HL-60 (cell line): Measurements from ENCODE around the gene PCSK5.
"Not testable (repeated sequence)": the region's sequence is repeated elsewhere in the genome, so short reads cannot be mapped to it uniquely, and the experiment has no call there.

Source experiments
- DNase-seq, 2 experiments: peaks; one replicate each; pipeline ENCODE4 v3.0.0-alpha.2; 2010 to 2020; ENCODE audit warnings: low read depth in 1 of 2, low spot score in 1 of 2
- H3K27ac ChIP-seq: fragments of 250-450 bp; sonication (Bioruptor Pico); replicated peaks from 2 replicates; pipeline ENCODE4 v1.5.1; 2020; ENCODE audit warnings: mild to moderate bottlenecking, moderate library complexity
- H3K27me3 ChIP-seq: fragments of 250-450 bp; sonication (Bioruptor Pico); 2 replicates; pipeline ENCODE4 v1.5.1; 2021; ENCODE audit warnings: mild to moderate bottlenecking, moderate library complexity; ENCODE audit not compliant: insufficient read depth, poor library complexity, severe bottlenecking
- H3K4me3 ChIP-seq: replicated peaks from 2 replicates; pipeline ENCODE4 v1.5.1; 2011; ENCODE audit warnings: mild to moderate bottlenecking, control low read depth, low read length; ENCODE audit not compliant: insufficient read depth
- CTCF ChIP-seq: IDR thresholded peaks from one replicate; pipeline ENCODE4 v1.5.1; 2011; ENCODE audit warnings: low read length, control low read depth, inconsistent platforms; ENCODE audit not compliant: insufficient read depth
- GABPA ChIP-seq: IDR thresholded peaks from 2 replicates; pipeline ENCODE4 v1.6.1; 2012; ENCODE audit warnings: low read depth
- POLR2AphosphoS5 ChIP-seq: IDR thresholded peaks from 2 replicates; pipeline ENCODE4 v1.6.1; 2012; ENCODE audit warnings: low read depth
- SPI1 ChIP-seq: IDR thresholded peaks from 2 replicates; pipeline ENCODE4 v1.6.1; 2012; ENCODE audit warnings: low read depth, mild to moderate bottlenecking, borderline replicate concordance
- TF ChIP-seq, protein P1 (sequence below): IDR thresholded peaks from 2 replicates; pipeline ENCODE4 v1.6.1; 2012; ENCODE audit warnings: low read depth; ENCODE audit not compliant: insufficient replicate concordance

PCSK5 gene

DNA sequence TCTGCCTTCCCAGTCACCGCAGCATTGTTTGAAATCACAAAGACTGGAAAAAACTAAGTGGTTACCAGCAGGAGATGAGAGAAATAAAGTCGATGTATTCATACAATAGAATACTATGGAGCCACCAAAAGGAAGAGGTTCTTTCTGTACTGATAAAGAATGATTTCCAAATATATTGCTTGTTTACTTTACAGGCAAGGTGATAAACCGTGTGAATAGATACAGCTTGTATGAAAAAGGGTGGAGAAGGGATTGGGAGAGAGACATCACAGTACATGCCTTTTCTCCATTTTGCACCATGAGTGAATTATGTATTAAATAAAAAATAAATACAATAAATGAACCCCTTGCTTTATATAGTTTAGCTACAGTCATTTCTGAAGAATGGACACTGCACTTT lies 412.1 kb downstream of the PCSK5 start:
- no peaks in the 10 kb centered on the region for H3K27me3 ChIP-seq
- no peak for DNase-seq
- H3K27ac ChIP-seq, result no peak overlapping the region
- H3K4me3 ChIP-seq, result no peak overlapping the region
- no peak for TF ChIP-seq GABPA
- TF ChIP-seq, protein P1, sequence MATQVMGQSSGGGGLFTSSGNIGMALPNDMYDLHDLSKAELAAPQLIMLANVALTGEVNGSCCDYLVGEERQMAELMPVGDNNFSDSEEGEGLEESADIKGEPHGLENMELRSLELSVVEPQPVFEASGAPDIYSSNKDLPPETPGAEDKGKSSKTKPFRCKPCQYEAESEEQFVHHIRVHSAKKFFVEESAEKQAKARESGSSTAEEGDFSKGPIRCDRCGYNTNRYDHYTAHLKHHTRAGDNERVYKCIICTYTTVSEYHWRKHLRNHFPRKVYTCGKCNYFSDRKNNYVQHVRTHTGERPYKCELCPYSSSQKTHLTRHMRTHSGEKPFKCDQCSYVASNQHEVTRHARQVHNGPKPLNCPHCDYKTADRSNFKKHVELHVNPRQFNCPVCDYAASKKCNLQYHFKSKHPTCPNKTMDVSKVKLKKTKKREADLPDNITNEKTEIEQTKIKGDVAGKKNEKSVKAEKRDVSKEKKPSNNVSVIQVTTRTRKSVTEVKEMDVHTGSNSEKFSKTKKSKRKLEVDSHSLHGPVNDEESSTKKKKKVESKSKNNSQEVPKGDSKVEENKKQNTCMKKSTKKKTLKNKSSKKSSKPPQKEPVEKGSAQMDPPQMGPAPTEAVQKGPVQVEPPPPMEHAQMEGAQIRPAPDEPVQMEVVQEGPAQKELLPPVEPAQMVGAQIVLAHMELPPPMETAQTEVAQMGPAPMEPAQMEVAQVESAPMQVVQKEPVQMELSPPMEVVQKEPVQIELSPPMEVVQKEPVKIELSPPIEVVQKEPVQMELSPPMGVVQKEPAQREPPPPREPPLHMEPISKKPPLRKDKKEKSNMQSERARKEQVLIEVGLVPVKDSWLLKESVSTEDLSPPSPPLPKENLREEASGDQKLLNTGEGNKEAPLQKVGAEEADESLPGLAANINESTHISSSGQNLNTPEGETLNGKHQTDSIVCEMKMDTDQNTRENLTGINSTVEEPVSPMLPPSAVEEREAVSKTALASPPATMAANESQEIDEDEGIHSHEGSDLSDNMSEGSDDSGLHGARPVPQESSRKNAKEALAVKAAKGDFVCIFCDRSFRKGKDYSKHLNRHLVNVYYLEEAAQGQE, result no peak
- TF ChIP-seq POLR2AphosphoS5, result no peak
- TF ChIP-seq CTCF, result no peak
- TF ChIP-seq SPI1, result no peak

DNA sequence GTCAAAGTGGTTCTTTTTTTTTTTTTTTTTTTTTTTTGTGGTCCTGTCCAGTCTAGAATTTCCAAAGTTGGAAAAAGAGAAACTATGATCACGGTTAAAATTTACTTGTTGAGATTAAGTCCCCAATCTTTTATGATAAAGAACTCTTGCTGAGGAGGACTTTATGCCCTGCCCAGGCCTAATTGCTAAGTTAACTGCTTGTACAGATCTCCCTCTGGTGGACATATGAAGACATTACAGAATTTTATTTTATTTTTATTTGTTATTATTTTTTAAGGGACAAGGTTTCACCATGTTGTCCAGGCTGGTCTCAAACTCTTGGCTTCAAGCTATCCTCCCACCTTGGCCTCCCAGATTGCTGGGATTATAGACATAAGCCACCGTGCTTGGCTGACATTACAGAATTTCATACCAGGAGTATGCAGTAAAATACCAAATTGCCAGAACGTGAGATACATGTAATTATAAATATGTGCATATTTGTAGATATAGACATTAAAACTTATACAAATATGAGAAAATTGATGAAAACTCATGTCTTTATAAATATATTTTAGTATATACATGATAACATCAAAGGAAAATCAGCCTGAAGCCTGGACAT lies 412.6 kb downstream of the PCSK5 start:
- TF ChIP-seq, protein P1, result no peak
- TF ChIP-seq SPI1 (no peak), POLR2AphosphoS5 (no peak), CTCF (no peak), GABPA (no peak)
- Histone ChIP-seq H3K27me3 (no peaks in the 10 kb centered on the region), H3K27ac (no peak overlapping the region), H3K4me3 (no peak overlapping the region)
- DNase-seq, result peak; percentile 5 to 10

DNA sequence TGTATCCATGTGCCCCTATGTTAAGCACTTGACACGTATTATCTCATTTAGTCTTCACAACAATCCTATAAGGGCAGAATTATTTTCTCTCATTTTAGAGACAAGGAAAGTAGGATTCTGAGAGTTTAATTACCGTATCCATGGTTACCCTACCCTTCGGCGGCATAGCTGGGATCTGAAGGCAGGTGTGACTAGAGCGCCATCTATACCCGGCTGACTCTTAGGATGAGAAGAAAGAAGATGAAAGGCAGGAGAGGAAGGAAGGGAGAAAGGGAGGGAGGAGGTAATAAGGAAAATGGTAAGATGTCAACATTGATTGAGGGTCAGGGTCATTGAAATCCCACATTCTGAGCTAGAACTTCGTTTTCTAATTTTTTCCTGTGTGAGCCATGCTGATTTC lies 416.6 kb downstream of the PCSK5 start:
- not testable (repeated sequence) for H3K27ac ChIP-seq, H3K4me3 ChIP-seq, H3K27me3 ChIP-seq
- DNase-seq, result peak in 1 of 2 experiments; percentile 4

GRCh38 chr9:76310577-76310976 lies 420.1 kb downstream of the PCSK5 start:
- Histone ChIP-seq H3K4me3 (no peak overlapping the region), H3K27me3 (no peaks in the 10 kb centered on the region), H3K27ac (no peak overlapping the region)
- DNase-seq, result no peak
- TF ChIP-seq, protein P1, result no peak
- TF ChIP-seq GABPA (no peak), CTCF (no peak), SPI1 (no peak), POLR2AphosphoS5 (no peak)
